Heart left ventricle (tissue), 13 donors: Measurements from ENCODE around the gene S100A4.

Source experiments
- CTCF ChIP-seq, 12 donors: fragments of 200-600 bp; sonication (generic) in 4 of 12; IDR thresholded peaks; one replicate each; pipeline versions ENCODE4 v1.5.0 to v1.8.0; 2018 to 2022; ENCODE audit warnings: antibody characterized with exemption in 12 of 12, mild to moderate bottlenecking in 5 of 12
- POLR2A ChIP-seq, 2 donors: fragments of 450-650 bp; IDR thresholded peaks; one replicate each; pipeline ENCODE4 v1.6.1; 2017; ENCODE audit warnings: antibody characterized with exemption in 2 of 2, mild to moderate bottlenecking in 2 of 2, moderate library complexity in 2 of 2
- donor health status: ischemic (EF 13 %, LVEDD 7.1; RV severe dilation, severe dysfunction).
- donor health status: DM: no; HTN: yes; CAD: no.
- donor health status: DM: no; HTN: no; CAD: no.
- donor health status: ischemic (EF 25% LVEDD 6.9; RV normal size, moderate dysfunction).
- donor health status: ischemic (EF 25% LVEDD 5.7; RV mildly dilated, moderate dysfunction).
- donor health status: ischemic (EF 35%, LVEDD 5.7; RV mildly dilated, moderate dysfunction).
- donor health status: nonischemic (EF 11% LVEDD 7.7; RV severe dilation, severe dysfunction).
- donor health status: DM: yes; HTN: yes; CAD: no.
- donor health status: PGD.
- donor health status: ischemic (EF 29% LVEDD 5.4; RV normal size, mild dysfunction).
- donor health status: nonischemic (EF 23%, LVEDD 6.1; RV moderate dilation, normal function).

GRCh38 chr1:153556348-153556747 lies 10.7 kb upstream of the S100A4 start:
- TF ChIP-seq POLR2A (IDR thresholded peaks at IDR 0.05) = no peak
- no peak for TF ChIP-seq CTCF (IDR thresholded peaks at IDR 0.05)
